NCI-H526 (cell line): Measurements from ENCODE around the gene UQCC5.

Experiments used
- DNase-seq, 2 experiments: peaks; one replicate each; lab custom pipeline; 2025; lab: John Stamatoyannopoulos, UW

UQCC5 gene

DNA sequence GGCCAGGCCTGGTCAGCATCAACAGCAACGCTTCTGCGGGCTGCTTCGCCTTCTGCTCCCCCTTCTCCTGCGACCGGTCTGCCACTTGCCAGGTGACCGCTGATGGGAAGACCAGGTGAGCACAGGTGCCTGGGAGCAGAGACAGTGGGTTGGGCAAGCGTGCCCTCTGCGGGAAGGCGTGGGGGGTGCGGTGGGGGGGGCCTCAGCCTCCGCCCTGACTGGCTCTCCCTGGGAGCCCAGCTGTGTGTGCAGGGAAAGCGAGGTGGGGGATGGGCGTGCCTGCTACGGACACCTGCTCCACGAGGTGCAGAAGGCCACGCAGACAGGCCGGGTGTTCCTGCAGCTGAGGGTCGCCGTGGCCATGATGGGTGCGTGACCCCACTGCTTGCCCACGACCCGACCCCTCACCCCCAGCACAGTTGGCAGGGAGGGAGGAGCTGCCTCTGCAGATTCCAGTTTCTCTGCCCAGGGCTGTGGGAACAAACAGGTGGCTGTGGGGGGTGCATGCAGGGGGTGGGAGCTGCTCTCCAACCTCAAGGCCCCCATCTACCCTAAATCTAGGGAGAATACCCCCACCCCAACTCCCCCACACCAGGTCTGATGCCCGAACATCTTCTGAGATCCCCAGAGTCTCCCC, 32.5 kb upstream of the UQCC5 start:
- peak in 1 of 2 experiments; percentile 55 for DNase-seq

DNA sequence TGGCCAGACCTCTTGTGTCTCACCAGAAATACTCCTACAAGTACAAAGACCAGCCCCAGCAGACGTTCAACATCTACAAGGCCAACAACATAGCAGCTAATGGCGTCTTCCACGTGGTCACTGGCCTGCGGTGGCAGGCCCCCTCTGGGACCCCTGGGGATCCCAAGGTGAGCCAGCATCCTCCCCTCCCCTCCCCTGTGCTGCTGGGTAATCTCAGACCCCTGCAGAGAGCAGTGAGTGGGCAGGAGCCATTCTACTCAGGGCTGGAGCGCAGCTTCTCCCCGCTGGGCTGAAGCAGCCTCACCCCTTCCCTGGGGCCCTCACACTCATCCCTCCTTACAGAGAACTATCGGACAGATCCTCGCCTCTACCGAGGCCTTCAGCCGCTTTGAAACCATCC, 31.4 kb upstream of the UQCC5 start:
- DNase-seq, result no peak

DNA sequence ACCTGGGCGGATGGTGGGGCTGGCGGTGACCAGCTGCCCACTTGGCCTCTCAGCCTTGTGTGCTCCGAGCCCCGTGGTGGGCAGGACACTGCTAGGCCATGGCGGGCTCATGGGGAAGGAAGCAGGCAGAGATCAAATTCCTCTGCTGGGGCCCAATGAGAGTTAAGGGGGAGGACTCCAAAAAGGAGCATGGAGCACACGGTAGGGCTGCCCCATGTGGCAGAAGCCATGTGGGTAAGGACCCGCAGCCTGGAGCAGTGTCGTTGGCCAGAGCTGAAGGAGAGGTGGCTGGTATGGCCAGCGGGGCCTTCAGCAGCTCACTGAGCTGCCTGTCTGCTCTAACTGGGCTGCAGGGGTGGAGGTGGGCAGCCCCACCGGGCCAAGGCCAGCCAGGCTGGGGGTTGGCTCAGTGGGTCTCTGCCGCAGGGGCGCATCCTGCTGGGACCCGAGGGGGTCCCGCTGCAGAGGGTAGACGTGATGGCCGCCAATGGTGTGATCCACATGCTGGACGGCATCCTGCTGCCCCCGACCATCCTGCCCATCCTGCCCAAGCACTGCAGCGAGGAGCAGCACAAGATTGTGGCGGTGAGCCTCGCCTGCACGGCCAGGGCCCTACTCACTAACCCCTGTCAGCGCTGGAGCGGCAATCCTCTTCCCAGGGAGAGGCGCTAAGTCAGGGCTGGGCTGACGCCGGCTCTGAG, 30.0 kb upstream of the UQCC5 start:
- DNase-seq, result no peak

DNA sequence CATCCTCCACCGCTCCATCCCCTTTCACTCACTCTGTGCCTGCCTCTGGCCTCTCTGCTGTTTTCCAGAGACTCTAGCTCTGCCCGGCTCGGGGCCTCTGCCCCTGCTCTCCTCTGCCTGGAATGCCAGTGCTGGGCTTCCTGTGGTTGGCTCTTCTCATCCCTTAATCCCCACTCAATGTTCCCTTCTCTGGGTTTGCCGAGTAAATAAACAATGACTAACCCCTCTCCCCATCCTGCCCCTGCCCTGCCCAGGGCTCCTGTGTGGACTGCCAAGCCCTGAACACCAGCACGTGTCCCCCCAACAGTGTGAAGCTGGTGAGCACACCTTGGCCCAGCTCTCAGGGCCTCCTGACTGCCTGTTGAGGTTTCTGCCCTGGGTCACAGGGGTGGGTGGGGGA, 29.0 kb upstream of the UQCC5 start:
- no peak for DNase-seq

DNA sequence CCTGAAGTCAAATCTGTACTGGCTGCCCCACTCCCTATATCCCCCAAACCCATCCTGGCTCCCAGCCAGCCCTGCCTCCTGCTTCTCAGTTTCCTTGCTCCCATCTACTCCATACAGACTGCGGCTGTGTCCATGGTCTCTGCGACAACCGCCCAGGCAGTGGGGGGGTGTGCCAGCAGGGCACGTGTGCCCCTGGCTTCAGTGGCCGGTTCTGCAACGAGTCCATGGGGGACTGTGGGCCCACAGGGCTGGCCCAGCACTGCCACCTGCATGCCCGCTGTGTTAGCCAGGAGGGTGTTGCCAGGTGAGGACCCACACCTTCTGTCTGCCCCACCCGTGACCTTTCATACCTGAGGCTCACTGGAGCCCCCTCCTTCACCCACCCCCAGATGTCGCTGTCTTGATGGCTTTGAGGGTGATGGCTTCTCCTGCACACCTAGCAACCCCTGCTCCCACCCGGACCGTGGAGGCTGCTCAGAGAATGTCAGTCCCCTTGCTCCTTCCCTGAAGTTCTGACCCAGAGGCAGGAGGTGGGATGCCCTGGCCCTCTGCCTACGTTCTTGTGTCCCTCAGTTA, 26.6 kb upstream of the UQCC5 start:
- DNase-seq, result no peak

DNA sequence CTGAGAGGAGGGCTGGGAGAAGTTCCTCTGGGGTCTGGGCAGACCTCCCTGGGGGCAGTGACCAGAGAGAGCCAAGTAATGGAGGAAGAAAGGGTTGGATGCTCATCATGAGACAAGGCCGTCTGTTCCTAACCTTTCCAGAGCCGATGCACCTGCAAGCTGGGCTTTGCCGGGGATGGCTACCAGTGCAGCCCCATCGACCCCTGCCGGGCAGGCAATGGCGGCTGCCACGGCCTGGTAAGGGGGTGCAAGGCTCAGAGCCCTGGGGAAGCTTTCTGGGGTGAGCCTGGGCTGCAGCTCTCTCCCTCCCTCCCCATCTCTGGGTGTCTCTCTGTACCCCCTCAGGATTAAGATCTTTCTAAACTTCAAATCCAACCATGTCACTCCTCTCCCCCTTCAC, 24.9 kb upstream of the UQCC5 start:
- DNase-seq, result no peak

DNA sequence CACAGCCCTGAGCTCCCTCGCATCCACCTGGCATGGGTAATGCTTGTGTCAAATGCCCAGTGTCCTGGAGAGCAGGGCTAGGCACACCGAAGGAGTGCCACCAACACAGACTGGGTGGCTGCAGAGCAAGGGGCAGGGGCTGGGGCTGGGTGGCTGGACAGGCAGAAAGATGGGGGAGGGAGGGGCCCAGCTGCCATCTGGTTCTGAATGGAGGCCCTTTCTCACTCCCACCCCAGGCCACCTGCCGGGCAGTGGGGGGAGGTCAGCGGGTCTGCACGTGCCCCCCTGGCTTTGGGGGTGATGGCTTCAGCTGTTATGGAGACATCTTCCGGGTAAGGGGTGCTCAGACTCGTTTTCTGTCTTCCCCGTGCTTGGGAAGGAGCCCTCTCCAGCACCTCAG, 24.3 kb upstream of the UQCC5 start:
- DNase-seq, result no peak

DNA sequence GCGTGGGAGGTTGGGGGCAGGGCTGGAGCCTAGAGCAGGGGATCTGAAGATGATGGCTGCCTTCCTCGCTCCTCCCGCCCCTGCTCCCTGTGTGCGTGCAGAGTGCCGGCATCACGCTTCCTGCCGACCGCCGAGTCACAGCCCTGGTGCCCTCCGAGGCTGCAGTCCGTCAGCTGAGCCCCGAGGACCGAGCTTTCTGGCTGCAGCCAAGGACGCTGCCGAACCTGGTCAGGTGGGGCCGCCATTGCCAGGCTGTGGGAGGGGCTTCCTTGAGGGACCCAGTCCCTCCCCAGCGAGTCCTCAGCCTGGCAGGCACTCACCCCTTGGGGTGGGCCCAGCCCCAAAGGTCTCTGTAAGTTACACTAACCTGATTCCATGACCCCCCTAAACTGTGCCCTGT, 23.7 kb upstream of the UQCC5 start:
- DNase-seq, result no peak

DNA sequence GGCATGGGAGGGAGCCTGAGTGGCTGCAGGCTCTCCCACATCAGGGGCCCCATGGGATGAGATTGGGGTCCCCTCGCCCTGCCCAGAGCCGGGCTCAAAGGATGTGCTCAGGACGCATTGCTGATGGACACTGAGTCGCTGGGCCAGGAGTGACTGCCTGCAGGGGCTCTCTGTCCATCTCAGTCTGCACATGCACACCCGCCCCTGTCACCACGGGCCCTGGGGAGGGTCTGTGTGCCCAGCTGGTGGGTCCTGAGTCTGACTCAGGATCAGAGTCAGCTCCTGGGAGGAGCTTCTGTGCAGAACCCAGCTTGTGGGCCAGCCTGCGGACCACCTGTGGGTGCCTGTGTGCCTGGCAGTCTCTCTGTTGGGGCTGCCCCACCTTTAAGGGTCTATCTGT, 23.1 kb upstream of the UQCC5 start:
- no peak for DNase-seq

DNA sequence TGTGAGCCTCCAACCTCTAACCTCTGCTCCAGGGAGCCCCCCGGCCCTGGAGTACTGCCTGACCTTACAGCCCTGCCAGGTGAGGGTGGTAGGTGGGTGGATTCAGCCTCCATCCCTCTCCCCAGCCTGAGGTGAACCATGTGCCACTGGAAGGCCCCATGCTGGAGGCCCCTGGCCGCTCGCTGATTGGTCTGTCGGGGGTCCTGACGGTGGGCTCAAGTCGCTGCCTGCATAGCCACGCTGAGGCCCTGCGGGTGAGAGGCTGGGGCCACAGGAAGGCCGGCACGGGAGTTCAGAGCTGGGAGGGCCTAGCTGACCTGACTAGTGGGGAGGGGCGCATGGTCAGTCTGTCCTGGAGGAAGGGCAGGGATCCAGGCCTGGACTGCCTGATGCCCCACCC, 21.8 kb upstream of the UQCC5 start:
- no peak for DNase-seq

DNA sequence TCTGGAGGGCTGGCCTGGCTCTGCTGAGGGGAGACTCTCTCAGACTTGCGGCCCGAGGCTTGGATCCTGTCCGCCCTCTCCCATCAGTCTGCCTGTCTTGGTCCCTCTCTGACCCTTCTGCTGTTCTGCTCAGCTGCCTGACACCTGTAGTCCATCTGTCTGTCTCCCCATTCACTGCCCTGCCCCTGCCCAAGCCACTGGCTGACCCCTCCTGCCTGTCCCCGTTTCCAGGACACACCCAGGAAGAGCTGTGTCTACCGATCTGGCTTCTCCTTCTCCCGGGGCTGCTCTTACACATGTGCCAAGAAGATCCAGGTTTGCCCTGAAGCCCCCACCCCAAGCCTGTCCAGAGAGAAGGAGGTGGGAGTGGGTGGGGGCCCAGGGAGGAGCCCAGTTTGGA, 21.2 kb upstream of the UQCC5 start:
- no peak for DNase-seq

DNA sequence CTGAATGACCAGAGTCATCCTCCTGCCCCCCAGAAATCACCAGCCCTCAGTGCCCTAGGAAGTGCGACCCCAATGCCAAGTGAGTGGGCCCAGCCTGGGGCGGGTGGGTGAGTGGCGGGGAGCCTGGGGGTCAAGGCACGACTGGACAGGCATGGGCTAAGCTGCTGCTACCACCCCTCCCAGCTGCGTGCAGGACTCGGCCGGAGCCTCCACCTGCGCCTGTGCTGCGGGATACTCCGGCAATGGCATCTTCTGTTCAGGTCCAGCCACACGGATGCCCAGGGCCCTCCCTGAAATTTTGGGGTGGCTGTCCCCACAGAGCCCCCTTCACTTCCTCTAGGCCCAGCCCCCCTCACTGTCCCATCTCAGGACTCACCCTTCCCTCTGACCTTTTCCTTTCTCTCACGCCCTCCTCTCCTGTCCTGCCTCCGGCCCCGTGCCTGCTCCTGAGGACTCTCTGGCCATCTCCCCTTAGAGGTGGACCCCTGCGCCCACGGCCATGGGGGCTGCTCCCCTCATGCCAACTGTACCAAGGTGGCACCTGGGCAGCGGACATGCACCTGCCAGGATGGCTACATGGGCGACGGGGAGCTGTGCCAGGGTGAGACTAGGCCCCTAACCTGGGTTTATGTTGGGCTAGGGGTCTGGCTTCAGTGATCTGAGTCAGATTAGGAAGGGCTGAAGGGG, 19.8 kb upstream of the UQCC5 start:
- no peak for DNase-seq

DNA sequence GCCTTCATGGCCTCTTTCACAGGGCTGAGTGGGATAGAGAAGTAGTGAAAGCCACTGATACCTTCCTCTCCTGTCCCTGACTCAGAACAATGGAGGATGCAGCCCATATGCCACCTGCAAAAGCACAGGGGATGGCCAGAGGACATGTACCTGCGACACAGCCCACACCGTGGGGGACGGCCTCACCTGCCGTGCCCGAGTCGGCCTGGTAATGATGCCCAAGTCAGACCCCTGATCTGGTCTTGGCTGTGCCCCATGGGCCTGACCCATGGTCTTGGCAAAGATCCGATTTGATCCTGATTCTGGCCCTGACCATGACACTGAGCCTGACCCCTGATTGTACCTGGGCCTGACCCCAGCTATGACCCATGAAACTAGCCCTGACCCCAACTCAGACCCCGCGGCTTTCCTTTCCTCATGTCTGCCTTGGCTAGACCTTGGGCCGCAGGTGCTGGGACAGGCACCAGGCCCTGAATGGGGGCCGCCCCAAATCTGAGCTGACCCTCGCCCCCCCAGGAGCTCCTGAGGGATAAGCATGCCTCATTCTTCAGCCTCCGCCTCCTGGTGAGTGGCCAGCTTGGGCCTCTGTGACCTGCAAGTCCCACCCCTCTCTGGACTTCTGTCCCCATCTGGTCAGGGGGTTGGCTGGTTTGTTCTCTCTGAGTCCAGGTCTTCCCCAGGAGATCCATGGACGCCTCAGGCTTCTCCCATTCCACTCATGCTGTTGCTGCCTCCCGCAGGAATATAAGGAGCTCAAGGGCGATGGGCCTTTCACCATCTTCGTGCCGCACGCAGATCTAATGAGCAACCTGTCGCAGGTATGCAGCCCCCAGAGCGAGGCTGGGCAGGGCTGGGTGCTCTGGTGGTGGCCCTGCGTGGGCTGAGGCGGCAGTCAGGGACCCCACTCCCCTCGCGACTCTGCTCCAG, 18.3 kb upstream of the UQCC5 start:
- DNase-seq, result peak in 1 of 2 experiments; percentile 58

DNA sequence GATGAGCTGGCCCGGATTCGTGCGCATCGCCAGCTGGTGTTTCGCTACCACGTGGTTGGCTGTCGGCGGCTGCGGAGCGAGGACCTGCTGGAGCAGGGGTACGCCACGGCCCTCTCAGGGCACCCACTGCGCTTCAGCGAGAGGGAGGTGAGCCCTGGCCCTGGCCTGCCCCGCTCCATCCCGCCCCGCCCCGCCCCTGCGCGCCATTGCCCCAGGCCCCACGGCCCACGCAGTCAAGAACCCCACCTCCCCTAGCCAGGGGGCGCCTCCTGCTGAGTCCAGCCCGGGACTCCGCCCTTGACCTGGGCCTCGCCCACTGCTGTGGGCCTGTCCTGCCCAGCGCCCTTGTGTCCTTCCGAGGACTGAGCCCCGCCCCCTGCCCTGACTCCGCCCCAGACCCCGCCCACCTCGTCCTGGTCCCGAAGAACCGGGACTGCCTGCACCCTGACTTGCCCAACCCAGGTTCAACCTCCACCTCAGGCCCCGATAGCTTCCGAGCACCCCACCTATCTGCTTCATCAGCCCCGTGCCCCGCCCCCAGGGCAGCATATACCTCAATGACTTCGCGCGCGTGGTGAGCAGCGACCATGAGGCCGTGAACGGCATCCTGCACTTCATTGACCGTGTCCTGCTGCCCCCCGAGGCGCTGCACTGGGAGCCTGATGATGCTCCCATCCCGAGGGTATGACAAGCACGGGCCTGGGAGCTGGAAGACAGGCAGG, 17.5 kb upstream of the UQCC5 start:
- DNase-seq, result peak in 1 of 2 experiments; percentile 69

DNA sequence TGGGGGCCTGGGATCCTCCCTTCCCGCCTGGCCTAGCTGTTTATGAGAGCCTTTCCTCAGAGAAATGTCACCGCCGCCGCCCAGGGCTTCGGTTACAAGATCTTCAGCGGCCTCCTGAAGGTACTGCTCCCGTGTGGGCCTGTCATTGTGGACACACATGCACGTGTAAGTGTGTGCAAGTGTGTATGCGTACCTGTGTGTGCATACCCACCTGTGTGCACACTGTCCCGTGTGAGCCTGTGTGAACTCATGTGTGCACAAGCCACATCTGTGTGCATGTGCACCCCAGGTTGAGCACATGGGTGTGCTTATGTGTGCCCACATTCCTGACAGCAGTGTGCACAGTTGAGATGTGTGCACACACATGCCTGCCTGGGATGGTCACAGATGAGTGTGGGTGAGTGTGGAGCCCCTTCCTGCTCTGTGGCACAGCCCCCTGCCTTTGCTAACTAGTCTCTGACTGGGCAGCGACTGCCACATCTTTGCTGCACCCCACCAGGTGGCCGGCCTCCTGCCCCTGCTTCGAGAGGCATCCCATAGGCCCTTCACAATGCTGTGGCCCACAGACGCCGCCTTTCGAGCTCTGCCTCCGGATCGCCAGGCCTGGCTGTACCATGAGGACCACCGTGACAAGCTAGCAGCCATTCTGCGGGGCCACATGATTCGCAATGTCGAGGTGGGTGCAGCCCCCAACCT, 16.8 kb upstream of the UQCC5 start:
- no peak for DNase-seq

DNA sequence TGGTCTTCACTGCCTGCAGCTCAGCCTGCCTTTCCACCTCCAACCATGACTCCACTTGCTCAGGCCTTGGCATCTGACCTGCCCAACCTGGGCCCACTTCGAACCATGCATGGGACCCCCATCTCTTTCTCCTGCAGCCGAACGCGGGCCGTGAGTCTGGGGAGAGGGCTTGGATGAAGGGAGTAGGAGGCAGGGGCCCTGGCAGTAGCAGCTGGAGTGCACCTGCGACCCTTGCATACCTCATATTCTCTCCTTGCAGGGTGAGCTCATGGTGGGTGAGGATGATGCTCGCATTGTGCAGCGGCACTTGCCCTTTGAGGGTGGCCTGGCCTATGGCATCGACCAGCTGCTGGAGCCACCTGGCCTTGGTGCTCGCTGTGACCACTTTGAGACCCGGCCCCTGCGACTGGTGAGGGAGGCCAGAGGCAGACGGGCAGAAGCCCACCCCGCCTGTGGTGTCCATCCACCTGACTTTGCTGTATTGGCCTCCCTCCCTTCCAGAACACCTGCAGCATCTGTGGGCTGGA, 16.2 kb upstream of the UQCC5 start:
- no peak for DNase-seq

DNA sequence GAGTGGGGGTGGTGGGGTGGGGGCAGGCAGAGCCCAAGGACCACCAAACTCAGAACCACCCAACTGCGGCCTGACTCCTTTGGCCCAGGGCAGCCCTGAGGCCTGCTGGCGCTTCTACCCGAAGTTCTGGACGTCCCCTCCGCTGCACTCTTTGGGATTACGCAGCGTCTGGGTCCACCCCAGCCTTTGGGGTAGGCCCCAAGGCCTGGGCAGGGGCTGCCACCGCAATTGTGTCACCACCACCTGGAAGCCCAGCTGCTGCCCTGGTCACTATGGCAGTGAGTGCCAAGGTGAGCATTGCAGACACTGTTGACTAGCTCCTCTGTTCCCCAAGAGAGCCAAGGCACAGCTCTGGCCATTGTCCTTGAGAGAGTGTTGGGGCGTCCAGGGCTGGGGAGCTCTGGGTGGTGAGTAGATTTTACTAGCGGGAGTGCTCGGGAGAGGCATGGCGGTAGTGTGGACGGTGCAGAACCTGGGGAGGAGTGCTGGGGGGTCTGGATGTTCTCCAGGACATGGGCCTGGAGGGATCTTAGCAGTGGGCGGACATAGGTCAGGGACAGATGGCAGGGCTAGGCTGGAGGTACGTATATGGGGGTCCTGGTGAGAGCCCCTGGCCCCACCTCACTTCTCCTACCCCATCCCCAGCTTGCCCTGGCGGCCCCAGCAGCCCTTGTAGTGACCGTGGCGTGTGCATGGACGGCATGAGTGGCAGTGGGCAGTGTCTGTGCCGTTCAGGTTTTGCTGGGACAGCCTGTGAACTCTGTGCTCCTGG, 15.5 kb upstream of the UQCC5 start:
- DNase-seq, result no peak

DNA sequence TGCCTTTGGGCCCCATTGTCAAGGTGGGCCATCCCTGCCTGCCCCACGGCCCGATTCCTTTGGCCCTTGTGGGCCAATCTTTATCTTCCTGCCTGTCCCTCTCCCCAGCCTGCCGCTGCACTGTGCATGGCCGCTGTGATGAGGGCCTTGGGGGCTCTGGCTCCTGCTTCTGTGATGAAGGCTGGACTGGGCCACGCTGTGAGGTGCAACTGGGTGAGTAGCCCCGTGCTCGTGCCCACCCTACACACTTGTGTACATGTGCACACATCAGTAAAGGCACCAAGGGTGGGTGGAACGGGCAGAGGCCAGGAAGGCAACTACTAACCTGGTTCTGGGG, 14.9 kb upstream of the UQCC5 start:
- no peak for DNase-seq

DNA sequence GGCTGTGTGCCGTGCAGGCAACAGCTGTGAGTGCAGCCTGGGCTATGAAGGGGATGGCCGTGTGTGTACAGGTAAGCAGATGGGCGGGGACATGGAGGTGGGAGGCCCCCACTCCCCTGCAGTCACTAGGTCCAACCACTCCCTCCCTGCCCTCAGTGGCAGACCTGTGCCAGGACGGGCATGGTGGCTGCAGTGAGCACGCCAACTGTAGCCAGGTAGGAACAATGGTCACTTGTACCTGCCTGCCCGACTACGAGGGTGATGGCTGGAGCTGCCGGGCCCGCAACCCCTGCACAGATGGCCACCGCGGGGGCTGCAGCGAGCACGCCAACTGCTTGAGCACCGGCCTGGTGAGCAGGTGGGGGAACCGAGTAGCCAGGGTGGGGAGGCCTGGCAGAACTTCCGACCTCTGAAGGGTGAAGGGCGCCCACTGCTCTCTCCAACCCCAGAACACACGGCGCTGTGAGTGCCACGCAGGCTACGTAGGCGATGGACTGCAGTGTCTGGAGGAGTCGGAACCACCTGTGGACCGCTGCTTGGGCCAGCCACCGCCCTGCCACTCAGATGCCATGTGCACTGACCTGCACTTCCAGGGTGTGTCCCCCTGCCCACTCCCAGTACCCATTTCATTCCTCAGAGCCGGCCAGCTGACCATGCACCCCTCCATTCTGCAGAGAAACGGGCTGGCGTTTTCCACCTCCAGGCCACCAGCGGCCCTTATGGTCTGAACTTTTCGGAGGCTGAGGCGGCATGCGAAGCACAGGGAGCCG, 14.3 kb upstream of the UQCC5 start:
- DNase-seq, result no peak
